HG03521 (cell line): Measurements from ENCODE around the gene RASGRP4.
A peak's percentile ranks its signal among the peaks of the same experiment; 100 is the strongest.
"Not testable (repeated sequence)": the region's sequence is repeated elsewhere in the genome, so short reads cannot be mapped to it uniquely, and the experiment has no call there.

Experiments used
- ATAC-seq: cut with Tn5 transposase; IDR thresholded peaks from one replicate; pipeline ENCODE4 v1.9.1; 2021; ENCODE audit warnings: mild to moderate bottlenecking, moderate library complexity; ENCODE audit not compliant: unreplicated experiment

RASGRP4 gene

DNA sequence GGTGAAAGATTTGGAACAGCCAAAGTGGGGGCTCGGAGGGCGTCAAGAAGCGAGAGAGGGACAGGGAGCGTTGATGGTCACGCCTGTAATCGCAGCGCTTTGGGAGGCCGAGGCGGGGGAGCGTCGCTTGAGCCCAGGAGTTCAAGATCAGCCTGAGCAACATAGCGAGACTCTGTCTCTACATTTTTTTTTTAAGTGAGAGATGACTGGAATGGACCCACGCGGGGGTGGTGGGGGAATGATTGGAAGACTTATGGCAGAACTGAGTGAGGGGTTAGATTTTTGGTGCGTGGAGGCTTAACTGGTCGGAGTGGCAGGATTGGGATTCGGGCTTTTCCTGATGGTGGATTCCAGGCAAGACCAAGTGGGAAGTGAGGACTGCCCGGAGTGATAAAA, 50.9 kb downstream of the RASGRP4 start:
- no peak for ATAC-seq

DNA sequence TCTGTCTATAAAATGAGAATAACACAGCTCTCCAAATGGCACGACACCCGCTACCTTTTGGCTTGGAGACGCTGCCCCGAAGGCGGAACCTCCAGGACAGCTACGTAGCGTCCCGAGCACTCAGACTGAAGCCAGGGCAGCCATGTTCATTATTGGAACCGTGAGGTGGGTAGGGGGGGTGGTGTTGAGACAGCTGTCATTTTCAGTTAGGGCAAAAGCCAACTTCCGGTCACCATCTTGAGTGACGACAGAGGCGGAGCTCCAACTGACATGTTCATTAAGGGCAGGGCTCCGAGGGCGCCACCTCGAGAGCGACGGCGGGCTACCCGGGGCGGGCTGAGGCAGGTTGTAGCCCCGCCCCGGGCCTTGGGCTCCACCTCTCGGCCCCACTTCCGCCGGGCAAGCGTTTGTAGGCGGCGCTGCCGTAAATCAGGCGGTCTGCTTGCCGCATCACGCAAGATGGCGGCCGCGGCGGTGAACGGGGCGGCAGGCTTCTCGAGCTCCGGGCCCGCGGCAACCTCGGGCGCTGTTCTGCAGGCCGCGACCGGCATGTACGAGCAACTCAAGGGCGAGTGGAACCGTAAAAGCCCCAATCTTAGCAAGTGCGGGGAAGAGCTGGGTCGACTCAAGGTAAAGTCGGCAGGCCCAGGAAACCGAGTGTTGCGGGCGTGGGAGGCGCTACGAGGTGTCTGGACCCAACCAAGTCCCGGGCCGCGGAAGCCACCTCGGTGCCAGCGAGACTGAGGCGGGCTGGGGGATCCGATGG, 51.5 kb downstream of the RASGRP4 start, which contains the start of gene PSMD8:
Gene PSMD8, plus strand, starts transcription at position 240 of the 766 bp plus-strand sequence. Its CDS starts 31 bp downstream, at position 271.
- ATAC-seq: peak; percentile 96

DNA sequence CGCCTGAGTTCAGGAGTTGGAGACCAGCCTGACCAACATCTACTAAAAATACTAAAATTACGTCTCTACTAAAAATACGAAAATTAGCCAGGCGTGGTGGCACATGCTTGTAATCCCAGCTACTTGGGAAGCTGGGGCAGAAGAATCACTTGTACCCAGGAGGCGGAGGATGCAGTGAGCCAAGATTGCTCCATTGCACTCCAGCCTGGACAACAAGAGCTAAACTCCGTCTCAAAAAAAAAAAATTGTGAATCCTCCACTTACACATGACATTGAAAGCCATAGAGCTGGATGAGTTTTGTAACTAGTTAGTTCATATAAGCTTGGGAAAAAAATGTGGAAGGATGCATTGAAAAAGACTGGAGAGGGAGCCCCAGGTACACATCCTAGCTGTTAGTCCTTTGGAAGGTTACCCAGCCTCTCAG, 52.1 kb downstream of the RASGRP4 start:
- no peak for ATAC-seq

DNA sequence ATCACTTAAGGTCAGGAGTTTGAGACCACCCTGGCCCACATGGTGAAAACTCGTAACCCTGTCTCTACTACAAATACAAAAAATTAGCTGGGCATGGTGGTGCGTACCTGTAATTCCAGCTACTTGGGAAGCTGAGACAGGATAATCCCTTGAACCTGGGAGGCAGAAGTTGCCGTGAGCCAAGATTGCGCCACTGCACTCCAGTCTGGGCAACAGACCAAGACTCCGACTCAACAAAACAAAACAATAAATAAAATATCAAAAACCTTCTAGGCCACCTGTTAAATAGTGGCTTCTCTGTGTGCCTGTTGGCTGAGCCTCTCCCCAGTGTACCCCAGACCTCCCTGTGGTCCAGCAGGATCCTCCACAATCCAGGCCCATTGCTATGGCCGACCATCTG, 54.9 kb downstream of the RASGRP4 start:
- ATAC-seq: no peak

DNA sequence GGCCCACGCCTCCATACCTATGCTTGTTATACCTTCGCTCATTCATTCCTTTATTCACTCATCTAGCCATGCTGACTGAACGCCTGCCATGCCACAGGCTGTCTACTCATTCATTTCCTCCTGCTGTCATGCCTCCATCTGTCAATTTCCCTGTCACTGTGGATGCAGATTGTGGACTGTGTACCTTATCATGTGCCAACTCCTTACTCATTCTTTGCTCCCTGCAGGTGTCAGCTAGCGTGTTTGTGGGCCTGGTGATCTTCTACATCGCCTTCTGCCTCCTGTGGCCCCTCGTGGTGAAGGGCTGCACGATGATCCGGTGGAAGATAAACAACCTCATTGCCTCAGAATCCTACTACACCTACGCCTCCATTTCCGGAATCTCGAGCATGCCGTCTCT, 55.7 kb downstream of the RASGRP4 start:
- no peak for ATAC-seq

DNA sequence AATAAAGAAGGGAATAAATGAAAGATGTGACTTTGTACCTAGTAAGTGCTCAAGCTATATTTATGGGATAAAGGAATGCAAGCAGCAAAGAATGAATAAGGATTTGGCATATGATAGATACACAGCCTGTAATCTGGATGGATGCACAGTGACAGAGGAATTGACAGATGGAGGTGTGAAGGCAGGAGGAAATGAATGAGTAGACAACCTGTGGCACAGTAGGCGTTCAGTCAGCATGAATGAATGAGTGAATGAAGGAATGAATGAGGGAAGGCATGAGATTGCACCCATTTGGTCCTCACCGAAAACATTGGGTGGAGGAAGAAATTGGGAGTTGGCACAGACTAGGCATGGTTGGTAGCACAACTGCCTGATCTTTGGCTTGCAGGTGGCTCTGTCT, 56.4 kb downstream of the RASGRP4 start:
- no peak for ATAC-seq

DNA sequence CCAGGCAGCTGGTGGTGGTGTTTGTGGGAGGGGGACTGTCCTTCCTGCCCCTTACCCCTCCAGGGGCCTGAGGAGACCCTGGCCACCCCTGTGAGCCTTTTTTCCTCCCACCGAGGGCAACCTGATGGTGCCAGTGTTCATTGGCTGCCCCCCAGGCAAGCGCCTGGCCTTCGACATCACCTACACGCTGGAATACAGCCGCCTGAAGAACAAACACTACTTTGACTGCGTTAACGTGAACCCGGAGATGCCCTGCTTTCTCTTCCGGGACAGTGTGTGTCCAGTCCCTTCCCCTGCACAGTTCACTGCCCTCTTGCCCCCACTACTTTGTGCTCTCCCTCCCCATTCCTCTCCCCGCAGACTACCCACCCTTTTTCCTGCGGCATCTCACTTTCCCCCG, 59.0 kb downstream of the RASGRP4 start:
- no peak for ATAC-seq

DNA sequence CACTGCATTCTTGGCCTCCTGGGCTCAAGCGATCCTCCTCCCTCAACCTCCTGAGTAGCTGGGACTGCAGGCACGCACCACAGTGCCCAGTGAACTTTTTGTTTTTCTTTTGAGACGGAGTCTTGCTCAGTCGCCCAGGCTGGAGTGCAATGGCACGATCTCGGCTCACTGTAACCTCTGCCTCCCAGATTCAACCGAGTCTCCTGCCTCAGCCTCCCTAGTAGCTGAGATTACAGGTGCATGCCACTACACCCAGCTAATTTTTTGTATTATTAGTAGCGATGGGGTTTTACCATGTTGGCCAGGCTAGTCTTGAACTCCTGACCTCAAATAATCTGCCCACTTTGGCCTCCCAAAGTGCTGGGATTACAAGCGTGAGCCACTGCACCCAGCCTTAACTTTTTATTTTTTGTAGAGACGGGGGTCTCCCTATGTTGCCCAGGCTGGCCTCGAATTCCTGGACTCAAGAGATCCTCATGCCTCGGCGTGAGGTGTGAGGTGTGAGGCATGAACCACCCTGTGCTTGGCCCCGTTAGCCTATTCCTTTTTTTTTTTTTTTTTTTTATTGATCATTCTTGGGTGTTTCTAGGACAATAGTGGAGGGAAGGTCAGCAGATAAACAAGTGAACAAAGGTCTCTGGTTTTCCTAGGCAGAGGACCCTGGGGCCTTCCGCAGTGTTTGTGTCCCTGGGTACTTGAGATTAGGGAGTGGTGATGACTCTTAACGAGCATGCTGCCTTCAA, 62.9 kb downstream of the RASGRP4 start:
- not testable (repeated sequence) for ATAC-seq

DNA sequence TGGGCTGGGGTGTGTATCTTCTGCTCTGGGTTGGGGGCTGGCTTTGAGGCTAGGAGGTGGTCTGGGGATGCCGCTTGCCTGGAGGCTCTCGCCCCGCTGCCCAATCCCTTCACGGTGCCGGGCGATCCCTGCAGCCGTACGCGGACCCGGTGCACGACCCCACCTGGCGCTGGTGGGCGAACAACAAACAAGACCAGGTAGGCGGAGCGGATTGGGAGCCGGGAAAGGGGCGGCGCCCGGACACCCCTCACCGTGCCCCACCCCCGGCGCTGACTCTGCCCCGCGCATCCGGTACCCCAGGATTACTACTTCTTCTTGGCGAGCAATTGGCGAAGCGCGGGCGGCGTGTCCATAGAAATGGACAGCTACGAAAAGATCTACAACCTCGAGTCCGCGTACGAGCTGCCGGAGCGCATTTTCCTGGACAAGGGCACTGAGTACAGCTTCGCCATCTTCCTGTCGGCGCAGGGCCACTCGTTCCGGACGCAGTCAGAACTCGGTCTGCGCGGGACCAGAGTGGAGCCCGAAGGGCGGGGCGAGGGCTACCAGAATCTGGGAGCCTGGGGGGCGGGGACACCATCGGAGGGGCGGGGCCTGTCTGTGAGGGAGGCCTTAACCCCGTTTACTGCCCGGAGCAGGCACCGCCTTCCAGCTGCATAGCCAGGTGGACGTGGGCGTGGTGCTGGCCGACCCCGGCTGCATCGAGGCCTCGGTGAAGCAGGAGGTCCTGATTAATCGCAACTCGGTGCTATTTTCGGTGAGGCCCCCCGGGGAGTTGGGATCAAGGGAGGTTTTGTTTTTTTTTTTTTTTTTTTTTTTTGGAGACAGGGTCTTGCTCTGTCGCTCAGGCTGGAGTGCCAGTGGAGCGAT, 63.7 kb downstream of the RASGRP4 start:
- ATAC-seq: no peak

DNA sequence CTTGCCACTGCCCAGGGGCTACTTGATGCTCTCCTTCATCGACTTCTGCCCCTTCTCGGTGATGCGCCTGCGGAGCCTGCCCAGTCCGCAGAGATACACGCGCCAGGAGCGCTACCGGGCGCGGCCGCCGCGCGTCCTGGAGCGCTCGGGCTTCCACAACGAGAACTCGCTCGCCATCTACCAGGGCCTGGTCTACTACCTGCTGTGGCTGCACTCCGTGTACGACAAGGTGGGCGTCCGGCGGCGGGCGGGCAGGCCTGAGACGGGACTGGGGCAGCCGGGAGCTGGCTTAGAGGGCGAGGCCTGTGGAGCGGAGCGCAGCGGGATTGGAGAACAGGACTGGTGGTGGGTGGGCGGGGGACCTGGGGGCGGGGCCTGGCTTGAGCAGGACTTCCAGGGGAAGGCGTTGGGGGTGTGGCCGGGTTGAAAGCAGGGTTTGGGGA, 64.4 kb downstream of the RASGRP4 start:
- ATAC-seq: no peak

DNA sequence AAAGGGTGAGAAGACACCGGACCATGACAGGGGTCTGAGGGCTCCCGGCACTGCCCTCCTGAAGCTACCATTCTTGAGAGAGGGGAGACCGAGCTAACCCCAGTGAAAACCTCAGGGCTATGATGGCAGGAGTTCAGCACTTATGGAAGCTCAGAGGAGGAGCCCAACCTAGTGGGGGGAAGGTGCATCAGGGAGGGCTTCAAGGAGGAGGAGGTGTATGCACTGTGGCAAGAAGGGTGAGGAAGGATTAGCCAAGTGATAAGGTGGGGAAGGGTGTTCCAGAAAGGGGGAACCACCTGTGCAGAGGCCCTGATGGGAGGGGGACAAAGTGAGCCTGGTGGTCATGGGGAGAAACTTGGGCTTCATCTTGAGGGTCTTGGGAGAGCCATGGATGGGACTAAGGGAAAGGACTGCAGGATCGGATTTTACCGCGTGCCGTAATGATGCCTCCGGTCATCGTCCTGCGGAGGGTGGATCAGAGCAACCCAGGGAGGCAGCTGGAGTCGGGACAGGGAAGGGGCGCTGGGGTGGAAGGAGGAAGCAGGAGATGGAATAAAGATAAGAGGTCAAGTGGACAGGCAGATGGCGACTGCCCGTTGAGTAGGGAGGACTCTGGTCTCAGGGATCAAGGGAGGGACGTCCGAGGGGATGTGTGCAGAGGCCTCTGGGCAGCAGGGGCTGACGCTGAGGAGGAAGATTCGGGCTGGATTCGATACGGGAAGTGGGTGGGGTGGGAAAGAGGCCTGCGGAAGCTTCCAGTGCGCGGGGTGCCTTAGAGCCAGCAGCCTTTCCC, 65.0 kb downstream of the RASGRP4 start:
- no peak for ATAC-seq

DNA sequence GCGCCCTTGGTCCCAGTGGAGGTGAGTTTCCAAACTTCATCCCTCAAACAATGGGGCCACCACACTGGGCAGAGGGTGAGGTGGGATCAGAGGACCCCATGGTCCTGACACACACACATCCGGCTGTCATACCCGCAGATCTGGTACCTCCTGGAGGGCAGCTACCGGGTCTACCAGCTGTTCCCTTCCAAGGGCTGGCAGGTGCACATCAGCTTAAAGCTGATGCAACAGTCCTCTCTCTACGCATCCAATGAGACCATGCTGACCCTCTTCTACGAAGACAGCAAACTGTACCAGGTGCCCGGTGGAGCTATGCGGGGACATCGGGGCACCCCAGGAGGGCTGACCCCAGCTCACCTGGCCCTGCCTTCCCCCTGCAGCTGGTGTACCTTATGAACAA, 65.7 kb downstream of the RASGRP4 start:
- ATAC-seq: no peak

DNA sequence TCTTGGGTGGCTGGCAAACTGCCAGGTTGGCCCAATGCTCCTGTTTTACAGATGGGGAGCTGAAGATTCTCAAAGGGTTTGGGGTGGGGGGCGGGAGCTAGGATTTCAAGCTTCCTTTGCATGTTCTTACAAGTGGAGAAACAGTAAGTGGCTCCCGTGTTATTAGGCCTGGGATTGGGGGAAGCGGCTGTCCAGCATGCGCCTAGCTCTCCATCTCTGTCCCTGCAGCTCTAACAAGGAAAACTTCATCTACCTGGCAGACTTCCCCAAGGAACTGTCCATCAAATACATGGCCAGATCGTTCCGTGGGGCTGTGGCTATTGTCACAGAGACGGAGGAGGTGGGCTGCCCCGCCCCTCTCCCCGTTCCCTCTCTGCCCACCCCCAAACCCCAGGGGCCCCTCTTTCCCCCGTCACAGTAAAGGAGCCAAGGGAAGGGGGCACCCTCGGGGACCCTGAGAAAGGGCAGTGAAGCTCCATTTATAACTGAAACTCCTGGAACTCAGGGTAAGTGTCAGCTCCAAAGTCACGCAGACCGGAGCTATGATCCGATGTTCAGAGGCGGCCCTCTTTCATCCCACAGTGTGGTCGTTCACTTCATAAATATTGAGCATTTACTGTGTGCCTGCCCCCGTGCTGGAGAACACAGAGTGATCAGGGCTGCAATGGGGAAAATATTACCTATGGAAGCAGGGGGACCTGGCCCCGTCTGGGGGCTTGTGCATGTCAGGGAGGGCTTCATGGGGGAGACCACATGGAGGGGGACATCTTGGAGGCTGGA, 66.6 kb downstream of the RASGRP4 start:
- ATAC-seq: no peak
